Pons (tissue), 1 donor: ENCODE measurements around the gene SLC25A19.
"Not testable (repeated sequence)": the region's sequence is repeated elsewhere in the genome, so short reads cannot be mapped to it uniquely, and the experiment has no call there.

ENCODE experiments used
- DNase-seq: peaks from one replicate; pipeline ENCODE4 v3.0.0-alpha.2; 2016; ENCODE audit warnings: low spot score

Gene SLC25A19

DNA sequence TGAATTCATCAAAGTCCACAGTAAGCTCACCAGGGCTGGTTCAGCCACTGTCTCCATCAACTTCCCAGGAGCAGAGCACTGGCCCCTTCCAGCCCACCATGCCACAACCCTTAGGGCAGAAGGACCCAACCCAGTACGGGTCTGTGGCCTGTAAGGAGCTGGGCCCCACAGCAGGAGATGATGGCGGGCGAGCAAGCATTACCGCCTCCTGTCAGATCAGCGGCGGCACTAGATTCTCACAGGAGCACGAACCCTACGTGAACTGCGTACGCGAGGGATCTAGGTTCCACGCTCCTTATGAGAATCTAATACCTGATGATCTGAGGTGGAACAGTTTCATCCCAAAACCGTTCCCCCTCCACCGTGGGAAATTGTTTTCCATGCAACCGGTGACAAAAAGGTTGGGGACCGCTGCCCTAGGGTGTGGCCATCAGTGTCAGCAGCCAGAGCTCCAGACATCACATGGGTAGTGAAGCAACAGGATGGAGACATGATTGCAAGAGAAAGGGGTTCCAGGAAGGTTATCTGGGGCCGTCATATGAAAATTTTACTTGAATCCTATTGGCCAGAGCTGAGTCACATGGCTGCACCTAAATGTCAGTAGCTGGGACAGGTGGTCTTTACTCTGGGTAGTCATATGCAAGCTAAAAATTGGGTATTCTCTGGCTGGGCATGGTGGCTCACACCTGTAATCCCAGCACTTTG is 12.4 kb upstream of the SLC25A19 start:
- DNase-seq, result no peak

DNA sequence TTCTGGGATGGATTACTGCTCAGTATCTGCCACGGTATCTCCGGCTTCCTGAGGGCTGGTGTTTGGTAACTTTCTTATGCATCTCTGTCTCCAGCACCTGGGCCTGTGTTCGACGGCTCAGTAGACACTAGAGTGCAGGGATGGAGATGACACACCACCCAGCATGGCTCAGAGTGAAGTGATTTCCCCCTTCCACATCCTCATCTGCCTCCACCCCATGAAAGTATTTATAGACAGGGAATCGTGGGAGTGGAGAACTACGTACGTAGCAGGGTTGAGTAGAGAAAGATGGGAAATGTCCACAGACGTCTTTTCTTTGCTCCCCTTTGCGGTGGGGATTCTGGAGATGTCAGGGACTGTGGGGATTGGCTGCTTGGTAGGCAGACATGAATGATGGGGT is 11.8 kb upstream of the SLC25A19 start:
- DNase-seq, result no peak

GRCh38 chr17:75300280-75300679 is 11.0 kb upstream of the SLC25A19 start:
- no peak for DNase-seq

DNA sequence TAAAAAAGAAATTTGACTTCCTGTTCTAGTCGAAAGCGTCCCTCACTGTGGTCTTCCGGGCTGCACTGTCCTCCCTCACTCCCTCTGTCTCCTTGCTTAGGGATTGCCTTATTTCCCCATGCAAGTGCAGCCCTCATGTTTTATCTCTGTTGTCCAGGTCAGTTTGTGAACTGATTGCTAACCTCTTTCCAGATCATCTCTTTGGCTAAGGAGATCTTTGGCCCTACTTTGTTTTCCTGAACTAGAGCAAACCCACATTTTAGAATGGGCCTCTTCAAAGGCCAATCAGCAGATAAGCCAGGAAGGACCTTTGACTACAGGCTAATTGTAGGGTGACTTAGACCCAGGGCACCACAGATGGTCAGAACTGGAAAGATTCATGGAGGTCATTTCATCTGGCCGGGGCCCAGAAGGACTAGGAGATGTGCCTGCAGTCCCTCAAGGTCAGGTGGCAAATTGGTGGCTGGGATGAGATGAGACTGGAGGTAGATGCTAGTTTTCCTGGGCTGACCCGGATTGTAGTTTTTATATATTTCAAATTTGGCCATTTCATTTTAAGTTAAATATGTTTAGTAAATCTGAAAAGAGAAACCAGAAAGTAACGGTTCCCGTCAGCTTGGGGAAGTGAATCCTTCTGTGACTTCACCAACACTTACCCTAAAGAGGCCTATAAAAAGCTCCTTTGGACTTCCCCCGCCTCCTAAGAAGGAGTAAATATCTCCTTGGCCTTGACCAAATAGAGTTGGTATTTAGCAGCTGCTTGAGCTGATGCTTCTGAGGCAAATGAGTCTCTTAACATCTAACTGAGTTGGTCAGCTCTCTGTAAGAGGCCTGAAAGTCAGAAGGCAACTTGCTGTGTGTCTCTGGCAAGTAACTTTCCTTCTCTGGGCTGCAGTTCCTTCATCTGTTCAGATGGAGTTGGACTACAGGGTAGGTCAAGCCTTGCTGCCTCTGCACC is 6.2 kb upstream of the SLC25A19 start:
- peak; percentile 79 for DNase-seq

DNA sequence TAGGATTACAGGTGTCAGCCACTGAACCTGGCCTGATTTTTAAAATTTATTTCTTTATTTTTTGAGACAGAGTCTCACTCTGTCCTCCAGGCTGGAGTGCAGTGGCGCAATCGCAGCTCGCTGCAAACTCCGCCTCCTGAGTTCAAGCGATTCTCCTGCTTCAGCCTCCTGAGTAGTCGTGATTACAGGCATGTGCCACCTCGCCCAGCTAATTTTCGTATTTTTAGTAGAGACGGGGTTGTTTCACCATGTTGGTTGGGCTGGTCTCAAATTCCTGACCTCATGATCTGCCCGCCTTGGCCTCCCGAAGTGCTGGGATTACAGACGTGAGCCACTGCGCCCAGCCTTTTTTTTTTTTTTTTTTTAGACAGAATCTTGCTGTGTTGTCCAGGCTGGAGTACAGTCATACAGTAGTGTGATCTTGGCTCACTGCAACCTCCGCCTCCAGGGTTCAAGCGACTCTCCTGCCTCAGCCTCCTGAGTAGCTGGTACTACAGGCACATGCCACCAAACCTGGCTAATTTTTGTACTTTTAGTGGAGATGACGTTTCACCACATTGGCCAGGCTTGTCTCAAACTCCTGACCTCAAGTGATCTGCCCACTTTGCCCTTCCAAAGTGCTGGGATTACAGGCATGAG is 3.7 kb upstream of the SLC25A19 start:
- not testable (repeated sequence) for DNase-seq

GRCh38 chr17:75289832-75290337 is 652 bp upstream of the SLC25A19 start:
- DNase-seq, result peak; percentile 86

DNA sequence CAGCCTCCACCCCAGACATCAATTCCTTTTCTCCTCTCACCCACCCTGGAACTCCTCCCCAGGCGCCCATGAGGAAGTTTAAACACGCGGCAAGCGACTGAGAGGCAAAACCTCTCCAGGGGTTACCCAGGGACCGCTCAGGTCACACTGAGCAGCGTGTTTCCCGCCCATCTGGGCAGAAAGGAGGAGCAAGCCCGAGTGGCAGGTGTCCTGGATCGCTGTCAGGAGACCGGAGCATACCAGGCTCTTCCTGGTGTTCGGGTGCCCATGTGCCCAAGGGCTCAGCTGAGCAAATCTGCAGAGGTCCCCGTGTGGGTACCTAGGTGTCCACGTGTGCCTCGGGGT is 491 bp downstream of the SLC25A19 start:
- no peak for DNase-seq

GRCh38 chr17:75288359-75288758 is 874 bp downstream of the SLC25A19 start:
- no peak for DNase-seq

GRCh38 chr17:75287221-75287620 is 2.0 kb downstream of the SLC25A19 start:
- no peak for DNase-seq

DNA sequence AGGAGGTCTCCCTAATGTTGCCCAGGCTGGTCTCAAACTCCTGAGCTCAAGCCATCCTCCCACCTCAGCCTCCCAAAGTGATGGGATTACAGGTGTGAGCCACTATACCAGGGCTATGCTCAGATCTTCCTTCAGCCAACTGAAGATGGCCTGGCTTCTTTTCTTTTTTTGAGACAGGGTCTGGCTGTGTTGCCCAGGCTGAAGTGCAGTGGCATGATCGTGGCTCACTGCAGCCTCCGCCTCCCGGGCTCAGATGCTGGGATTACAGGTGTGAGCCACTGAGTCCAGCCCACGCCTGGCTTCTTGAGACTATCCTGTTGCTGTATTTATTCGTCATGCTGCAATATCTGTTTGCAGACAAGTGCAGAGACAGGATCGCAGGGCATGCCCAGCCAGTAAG is 4.1 kb downstream of the SLC25A19 start:
- DNase-seq, result no peak

DNA sequence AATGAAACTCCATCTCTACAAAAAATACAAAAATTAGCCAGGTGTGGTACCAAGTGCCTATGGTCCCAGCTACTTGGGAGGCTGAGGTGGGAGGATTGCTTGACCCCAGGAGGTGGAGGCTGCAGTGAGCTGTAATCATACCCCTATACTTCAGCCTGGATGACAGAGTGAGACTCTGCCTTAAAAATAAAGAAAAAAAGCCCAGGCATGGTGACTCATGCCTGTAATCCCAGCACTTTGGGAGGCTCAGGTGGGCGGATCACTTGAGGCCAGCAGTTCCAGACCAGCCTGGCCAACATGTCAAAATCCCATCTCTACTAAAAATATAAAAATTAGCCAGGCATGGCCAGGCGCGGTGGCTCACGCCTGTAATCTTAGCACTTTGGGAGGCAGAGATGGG is 9.0 kb downstream of the SLC25A19 start:
- not testable (repeated sequence) for DNase-seq

- DNase-seq, result no peak
Observed at GRCh38 chr17:75277664-75278071, 11.6 kb downstream of the SLC25A19 start.

DNA sequence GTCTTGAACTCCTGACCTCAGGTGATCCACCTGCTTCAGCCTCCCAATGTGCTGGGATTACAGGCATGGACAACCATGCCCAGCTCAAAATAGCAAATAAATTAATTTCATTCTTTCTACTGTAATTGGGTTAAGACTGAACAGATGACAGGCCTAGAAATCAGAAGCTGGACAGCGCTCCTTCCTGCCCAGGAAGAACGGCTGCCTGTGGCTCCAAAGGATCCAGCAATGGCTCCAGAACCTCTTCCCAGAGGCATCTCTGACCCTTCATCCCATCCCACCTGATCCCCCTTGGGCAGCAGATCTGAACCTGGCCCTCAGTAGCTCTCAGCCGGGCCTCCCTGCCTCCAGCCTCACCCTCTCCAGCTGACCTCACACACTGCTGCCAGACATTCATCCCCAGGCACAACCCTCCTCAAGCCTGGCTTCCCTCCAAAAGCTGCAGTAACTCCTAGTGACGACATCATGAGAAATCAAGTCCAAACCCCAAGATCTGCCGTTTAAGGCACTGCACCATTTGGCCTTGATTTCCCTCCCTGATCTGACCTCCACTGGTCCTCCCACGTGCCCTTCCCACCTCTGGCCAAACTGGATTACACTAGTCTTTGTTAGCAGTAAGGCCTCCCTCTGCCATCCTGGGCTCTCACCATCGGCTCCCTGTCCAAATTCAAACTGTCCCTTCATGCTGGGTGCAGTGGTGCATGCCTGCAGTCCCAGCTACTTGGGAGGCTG is 15.1 kb downstream of the SLC25A19 start:
- DNase-seq, result no peak

DNA sequence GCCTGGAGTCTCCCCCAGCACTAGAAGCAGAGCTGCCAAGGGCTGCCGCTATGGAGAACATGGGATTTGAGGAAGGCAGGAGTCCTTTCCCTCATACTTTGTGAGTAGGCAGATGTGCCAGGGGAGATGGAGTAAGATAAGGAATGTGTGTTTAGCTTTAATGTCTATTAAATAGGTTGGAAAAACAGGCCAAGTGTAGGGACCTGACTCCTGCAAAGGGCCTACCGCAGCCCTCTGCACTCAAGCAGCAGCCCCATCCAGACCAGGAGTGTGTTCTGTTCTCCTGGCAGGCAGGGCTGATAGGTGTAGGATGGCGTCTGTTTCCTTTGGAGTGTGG is 16.4 kb downstream of the SLC25A19 start:
- DNase-seq, result no peak

DNA sequence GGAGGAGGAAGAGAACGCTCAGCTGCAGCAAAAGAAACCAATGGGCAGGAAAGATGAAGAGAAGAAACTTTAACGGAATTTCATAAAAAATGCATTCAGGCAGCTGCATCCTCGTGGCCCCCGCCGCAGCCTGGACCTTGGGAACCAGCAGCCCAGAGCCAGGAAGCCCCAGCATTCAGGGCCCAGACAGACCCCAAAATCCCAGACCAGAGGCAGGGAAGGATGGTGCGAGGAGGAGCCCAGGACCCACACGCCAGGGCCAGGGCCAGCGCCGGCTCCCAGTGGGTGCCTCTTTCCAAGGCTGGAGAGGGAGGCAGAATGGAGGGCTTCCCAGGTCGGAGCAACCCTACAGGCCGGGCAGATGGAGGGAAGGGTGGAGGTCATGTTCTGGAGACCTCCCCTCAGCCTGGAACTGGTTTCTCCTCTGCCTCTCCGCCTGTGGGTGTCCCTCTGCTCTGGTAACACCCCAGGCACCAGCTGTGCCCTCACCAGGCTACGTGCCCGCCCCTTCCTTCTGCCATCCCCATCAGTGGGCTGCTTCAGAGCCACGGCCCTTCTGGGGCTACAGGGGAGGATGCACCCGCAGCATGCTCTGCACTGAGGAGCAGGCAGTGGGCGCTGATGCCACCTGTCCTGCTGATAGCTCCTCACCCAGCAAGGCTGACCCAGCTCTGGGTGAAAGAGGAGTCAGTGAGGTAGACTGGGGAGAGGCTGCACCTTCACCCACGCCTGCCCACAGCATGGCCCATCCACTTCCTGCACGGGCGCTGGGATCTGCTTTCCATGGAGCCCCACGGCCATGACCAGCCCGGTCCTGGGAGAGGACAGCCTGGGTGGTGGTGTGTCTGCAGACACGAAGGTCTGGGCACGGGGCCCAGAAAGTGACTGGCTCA is 17.0 kb downstream of the SLC25A19 start:
- no peak for DNase-seq

DNA sequence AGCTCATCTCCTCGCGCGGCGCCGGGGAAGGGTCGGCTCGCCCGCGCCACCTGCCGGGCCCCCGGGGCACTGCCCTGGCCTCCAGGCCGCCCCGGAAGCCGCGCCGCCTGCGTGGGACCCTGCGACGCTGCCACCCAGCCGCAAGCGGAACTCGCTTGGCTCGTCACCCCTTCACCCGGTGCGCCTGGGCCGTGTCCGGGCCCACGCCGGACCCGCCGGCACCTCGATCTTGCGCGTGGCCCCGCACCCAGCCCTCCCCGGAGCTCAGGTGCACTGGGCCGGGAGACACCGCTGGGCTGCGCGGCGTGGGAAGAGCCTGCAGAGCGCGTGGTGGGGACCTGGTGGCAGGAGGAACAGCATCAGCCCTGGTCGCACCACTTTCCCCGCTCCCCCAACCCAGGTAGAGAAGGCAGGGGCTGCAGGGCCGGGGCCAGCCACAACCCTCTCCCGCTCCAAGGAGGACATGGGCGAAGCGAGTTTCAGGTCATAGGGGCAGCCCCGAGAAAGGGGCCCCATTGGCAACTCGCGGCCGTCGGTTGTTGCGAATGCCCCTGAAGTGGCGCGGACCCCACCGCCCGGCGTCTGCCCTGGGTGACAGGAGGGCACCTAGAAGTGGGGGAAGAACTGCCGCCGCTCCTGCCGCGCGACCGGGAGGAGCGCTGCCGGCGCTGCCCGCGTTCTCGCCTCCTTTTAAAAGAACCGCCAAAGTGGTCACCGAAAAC is 17.8 kb downstream of the SLC25A19 start:
- peak; percentile 42 for DNase-seq

- DNase-seq, result no peak
Observed at GRCh38 chr17:75270966-75271232, 18.3 kb downstream of the SLC25A19 start, which contains the start of gene MIF4GD. Gene MIF4GD, minus strand, starts transcription at chr17:75271231. Its CDS starts 1,036 bp downstream, at chr17:75270195.

DNA sequence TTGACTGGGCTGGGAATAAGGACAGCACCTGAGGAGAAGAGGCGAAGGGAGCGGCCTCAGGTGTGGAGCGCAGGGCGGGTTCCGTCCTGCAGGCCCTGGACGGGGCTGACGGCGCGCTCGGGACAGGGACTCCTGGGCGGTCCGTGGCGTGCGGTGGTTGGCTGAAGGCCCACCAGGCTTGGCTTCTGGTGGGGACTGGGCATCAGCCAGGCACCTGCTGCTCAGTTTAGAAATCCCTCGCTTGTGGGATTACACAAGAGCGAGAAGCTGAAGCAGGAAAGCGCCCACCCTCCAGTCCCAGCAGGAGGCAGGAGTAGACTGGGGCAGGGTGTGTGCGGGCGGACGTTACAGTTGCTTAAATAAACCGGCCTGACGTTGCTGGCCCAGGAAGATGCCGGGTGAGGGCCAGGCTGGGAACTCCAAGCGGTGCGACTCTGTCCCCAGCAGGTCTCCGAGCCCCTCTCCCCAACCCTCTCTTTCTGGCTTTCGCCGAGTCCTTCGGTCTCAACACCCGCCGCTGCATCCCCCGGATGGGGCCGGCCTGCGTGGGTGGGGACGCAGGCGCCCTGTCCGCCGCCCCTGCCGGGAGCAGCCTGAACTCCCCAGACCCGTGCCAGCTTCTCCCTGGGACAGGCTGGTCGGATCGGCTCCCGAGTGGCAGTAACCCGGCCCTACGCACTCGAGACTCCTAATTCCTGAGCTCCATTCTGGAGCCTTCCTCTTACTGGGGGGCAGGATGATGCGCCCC is 18.8 kb downstream of the SLC25A19 start:
- no peak for DNase-seq

DNA sequence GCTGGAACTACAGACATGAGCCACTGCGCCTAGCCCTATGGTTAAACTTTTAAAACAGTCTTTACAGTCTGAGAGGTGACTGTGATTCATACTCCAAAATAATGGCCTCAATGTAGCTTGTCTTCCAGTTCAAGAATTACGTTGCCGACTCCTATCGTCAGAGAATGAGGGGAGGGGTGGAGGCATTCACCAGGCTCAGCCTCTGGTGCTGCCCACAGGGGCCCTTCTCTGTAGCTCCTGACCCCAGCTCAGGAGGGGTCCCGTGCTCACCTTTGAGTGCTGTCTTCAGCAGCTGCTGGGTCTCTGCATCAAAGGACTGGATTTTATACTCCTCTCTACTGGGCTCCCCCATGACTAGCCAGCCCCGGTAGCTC is 19.4 kb downstream of the SLC25A19 start:
- DNase-seq, result no peak
